ENCODE results near the gene CBFA2T3.

Gene CBFA2T3

GRCh38 chr16:88905563-88905962 is 71.4 kb downstream of the CBFA2T3 start:
- intact Hi-C loops (cut with DNase I; ENCODE audit: low total_unique reads), result no loop called here
- H3K4me1 ChIP-seq, result peaks cover 0 to 1% (median 0%) of the 10 kb centered on the region in 4 donors

GRCh38 chr16:88904676-88905365 is 72.2 kb downstream of the CBFA2T3 start:
- H3K27me3 ChIP-seq, result peaks cover 0 to 39% of the 10 kb centered on the region in 2 donors
- intact Hi-C loops (cut with DNase I; ENCODE audit: low total_unique reads), result no loop called here
- H3K36me3 ChIP-seq, result no peaks in the 10 kb centered on the region
- no peaks in the 10 kb centered on the region for H3K9me3 ChIP-seq
- no peak overlapping the region for H3K4me3 ChIP-seq
- TF ChIP-seq CTCF (IDR thresholded peaks at IDR 0.05), result no peak
- no peak for DNase-seq
- no peaks in the 10 kb centered on the region for H3K4me1 ChIP-seq
- no peak overlapping the region for H3K27ac ChIP-seq

More at GRCh38 chr16:88905563-88905962, 71.4 kb downstream of the CBFA2T3 start:
- Histone ChIP-seq H3K4me3 (no peak overlapping the region), H3K9me3 (no peaks in the 10 kb centered on the region), H3K27me3 (peaks cover 0 to 46% of the 10 kb centered on the region in 2 donors), H3K27ac (no peak overlapping the region), H3K36me3 (no peaks in the 10 kb centered on the region)
- no peak for DNase-seq
- TF ChIP-seq CTCF (IDR thresholded peaks at IDR 0.05), result no peak

- Histone ChIP-seq H3K9me3 (no peaks in the 10 kb centered on the region), H3K4me3 (no peak overlapping the region), H3K27me3 (peaks cover 0 to 28% of the 10 kb centered on the region in 2 donors), H3K36me3 (no peaks in the 10 kb centered on the region), H3K27ac (no peak overlapping the region), H3K4me1 (no peaks in the 10 kb centered on the region)
- no peak for DNase-seq
- intact Hi-C loops (cut with DNase I; ENCODE audit: low total_unique reads), result no loop called here
- no peak for TF ChIP-seq CTCF (IDR thresholded peaks at IDR 0.05)
Observed at GRCh38 chr16:88903267-88903666, 73.7 kb downstream of the CBFA2T3 start.

GRCh38 chr16:88902744-88903143 is 74.3 kb downstream of the CBFA2T3 start:
- H3K27ac ChIP-seq, result no peak overlapping the region
- no peaks in the 10 kb centered on the region for H3K9me3 ChIP-seq

GRCh38 chr16:88901718-88902337 is 75.2 kb downstream of the CBFA2T3 start:
- Histone ChIP-seq H3K9me3 (no peaks in the 10 kb centered on the region), H3K36me3 (no peaks in the 10 kb centered on the region), H3K4me1 (no peaks in the 10 kb centered on the region), H3K27ac (no peak overlapping the region), H3K4me3 (no peak overlapping the region), H3K27me3 (peaks cover 0 to 20% of the 10 kb centered on the region in 2 donors)
- intact Hi-C loops (cut with DNase I; ENCODE audit: low total_unique reads), result no loop called here
- no peak for DNase-seq
- no peak for TF ChIP-seq CTCF (IDR thresholded peaks at IDR 0.05)

More at GRCh38 chr16:88902744-88903143, 74.3 kb downstream of the CBFA2T3 start:
- Histone ChIP-seq H3K27me3 (peaks cover 0 to 27% of the 10 kb centered on the region in 2 donors), H3K36me3 (no peaks in the 10 kb centered on the region), H3K4me3 (no peak overlapping the region), H3K4me1 (no peaks in the 10 kb centered on the region)
- no peak for DNase-seq
- intact Hi-C loops (cut with DNase I; ENCODE audit: low total_unique reads), result no loop called here
- TF ChIP-seq CTCF (IDR thresholded peaks at IDR 0.05), result no peak
